Measurements from ENCODE around the gene CDA.
"Not testable (repeated sequence)": the region's sequence is repeated elsewhere in the genome, so short reads cannot be mapped to it uniquely, and the experiment has no call there.

CDA gene

DNA sequence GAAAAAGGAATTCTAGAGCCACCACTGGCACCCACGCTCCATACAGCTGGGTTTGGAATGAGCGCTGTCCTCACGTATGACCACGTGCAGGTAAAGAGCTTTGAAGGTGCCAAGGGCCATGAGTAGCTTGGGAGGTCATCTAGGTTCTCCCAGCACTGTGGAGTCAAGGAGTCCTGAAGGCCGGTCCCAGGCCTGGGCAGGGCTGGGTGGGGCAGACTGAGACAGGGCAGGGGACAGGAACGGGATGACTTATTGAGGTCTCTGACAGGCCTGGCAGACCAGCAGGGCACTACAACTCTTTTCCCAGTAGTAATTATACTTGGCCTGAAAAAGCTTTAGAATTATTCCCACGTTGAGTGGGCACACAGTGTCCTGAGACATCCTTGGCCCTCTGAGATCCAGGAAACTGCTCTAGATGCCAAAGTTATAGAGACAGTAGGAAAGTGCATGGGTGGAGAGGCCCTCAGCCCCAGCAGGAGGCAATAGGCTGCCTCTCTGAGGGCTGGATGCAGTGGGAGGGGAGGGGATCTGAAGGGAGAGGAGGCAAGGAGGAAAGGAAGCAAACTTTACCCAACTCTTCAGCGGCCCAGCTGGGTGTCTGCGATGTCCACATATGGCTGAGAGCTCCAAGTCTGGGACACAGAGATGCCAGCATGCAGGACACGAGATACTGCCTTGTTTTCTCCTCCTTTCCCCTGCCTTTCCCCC is 1.8 kb upstream of the CDA start:
- no peak for DNase-seq (ENCODE audit: low read depth)

DNA sequence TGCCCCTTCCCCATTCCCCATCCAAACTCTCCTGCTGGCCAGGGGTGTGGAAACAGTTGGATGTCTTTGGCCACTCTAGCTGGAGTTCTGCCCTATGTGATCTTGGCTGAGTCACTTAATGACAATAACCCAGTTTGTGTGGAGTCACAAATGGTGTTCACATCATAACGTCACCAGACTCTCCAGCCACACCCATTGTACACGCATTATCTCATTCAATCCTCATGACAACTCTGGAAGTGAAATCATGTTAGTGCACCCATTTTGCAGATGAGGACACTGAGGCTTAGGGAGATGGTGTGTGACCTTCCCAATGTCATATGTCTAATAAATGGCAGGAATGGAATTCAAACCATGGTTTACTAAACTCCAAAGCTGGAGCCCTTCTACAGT is 1.2 kb upstream of the CDA start:
- no peak for DNase-seq (ENCODE audit: low read depth)

DNA sequence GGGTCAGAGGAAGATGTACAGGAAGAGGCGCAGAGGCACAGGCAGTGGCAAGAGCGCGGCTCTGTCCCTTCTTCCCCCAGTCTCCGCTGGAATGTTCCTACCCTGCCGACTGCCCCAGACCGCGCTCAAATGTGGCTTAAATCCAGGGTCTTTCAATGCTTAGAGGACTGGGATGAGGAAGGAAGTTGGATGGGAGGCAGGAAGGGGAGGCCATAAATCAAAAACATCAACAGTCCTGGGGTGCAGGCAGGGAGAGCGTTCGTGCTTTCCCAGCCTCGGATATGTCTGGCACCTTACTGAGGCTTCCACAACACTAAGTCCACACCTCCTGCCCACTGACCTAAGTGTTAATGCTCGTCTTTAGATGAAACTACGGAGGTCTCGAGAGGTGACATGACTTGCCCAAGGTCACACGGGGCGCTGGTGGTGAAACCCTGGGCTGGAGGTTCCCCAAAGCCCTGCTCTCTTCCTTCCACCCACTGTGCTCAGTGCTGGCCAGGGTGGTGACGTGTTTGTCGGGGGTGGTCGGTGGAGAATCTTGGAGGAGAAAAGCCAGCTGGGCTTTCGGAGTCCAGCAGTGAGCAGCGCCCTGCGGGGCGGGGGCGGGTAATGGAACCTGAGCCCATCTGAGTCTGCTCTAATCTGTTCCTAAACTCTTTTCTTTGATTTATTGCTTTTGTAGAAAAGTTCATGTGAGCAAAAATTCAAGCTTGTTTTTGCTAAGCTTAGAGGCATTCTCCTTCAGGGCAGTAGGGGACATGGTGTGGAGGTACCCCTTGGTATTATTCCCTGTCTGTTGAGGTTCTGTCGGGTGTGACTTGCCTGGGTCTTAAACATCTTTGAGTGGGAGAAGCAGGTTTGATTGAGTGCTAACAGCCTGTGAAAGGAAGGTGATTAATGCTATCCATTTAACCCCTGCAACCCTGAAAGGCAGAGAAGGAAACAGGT is 708 bp downstream of the CDA start:
- DNase-seq (ENCODE audit: low read depth), result no peak

DNA sequence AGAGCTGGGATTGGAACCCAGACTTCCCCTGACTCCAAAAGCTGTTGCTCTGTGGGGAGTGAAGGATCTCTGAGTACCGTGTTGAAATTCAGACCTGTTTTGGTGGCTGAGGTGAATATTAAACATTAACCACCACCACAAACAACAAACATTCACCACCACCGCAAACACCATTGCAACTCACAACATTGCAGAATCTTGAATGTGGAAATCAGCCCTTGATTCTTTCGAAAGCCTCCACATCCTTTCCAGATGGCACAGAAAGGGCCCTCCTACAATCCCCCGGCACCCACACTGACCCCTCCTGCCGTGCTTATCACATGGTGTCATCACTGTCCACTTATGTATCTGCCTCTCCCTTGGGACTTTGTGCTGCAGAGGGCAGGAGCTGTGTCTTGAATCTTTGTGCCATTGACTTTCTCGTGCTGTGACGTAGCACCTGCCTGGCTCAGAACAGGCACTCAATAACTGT is 1.4 kb downstream of the CDA start:
- DNase-seq (ENCODE audit: low read depth), result no peak

DNA sequence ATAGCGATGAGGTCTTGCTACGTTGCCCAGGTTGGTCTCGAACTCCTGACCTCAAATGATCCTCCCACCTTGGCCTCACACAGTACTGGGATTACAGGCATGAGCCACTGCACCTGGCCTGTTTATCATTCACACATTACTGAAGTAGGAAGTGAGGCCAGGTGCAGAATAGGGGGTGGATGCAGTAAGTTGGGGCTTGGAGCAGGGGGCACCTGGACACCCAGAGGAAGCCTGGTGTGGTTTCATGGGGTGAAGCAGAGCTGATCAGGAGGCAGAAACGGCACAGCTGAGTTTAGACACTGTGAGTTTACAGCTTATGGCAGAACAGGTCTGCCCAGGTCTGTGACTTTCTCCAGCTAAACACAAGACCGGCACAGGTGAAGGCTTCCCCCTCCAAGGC is 4.9 kb downstream of the CDA start:
- no peak for DNase-seq (ENCODE audit: low read depth)

- no peak for DNase-seq (ENCODE audit: low read depth)
These were observed 5.8 kb downstream of the CDA start for GRCh38 chr1:20594746-20595145.

DNA sequence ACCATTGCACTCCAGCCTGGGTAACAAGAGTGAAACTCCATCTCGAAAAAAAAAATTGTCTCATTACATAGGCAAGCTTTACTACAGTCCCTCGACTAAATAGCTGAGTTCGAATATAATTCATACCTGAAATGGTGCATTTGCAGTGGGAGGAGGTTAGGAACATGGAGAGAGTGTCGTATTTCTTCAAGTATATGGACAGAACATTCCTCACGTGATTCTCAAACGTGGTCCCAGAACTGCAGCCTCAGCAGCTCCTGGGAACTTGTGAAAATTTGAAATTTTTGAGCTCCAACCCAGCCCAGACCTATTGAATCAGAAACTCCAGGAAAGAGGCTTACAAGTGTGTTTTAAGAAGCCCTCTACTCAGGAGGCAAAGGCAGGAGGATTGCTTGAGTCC is 7.2 kb downstream of the CDA start:
- DNase-seq (ENCODE audit: low read depth), result no peak

- no peak for DNase-seq (ENCODE audit: low read depth)
These were observed 8.8 kb downstream of the CDA start for GRCh38 chr1:20597650-20598049.

- DNase-seq (ENCODE audit: low read depth), result no peak
These were observed 11.3 kb downstream of the CDA start for GRCh38 chr1:20600156-20600555.

GRCh38 chr1:20601129-20601825 is 12.4 kb downstream of the CDA start:
- DNase-seq (ENCODE audit: low read depth), result peak; percentile 73

- peak; percentile 64 for DNase-seq (ENCODE audit: low read depth)
These were observed 14.1 kb downstream of the CDA start for GRCh38 chr1:20602851-20603450.

DNA sequence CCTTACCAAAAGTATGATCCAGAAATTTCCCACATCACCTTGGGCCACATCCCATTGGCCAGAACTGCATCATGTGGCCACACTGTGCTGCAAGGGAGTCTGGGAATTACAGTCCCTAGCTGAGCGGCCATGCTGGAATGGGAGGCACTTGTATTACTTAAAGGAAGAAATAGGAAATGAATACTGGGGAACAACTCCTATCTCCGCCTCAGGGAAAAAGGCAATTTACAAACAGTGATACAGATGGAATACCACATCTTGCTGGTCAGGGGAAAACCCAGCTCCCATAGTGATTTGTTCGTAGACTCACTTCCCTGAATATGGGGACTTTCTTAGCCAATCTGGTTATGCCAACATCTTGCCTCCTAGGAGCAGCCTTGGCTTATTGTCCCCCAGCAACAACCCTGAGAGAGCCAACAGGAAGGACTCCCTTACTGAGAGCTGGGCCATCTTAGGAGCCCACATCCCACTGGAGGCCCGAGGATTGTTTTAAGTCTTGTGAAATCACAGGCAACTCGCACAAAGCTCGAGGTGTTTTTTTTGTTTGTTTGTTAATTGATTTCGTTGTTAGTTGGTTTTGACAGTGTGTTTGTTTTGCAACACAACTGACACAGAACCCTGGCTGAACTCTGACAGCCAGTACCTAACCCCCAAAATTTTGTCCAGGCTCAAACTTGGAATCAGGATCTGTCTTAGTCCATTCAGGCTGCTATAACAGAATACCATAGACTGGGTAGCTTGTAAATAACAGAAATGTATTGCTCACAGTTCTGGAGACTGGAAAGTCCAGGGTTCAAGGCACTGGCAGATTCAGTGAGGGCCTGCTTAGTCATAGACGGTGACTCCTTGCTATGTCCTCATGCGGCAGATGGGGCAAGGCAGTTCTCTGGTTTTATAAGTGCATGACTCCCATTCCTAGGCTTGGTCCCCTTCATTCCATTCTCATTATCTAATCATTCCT is 14.9 kb downstream of the CDA start:
- DNase-seq (ENCODE audit: low read depth), result peak; percentile 97

- no peak for DNase-seq (ENCODE audit: low read depth)
These were observed 15.8 kb downstream of the CDA start for GRCh38 chr1:20604678-20605077.

DNA sequence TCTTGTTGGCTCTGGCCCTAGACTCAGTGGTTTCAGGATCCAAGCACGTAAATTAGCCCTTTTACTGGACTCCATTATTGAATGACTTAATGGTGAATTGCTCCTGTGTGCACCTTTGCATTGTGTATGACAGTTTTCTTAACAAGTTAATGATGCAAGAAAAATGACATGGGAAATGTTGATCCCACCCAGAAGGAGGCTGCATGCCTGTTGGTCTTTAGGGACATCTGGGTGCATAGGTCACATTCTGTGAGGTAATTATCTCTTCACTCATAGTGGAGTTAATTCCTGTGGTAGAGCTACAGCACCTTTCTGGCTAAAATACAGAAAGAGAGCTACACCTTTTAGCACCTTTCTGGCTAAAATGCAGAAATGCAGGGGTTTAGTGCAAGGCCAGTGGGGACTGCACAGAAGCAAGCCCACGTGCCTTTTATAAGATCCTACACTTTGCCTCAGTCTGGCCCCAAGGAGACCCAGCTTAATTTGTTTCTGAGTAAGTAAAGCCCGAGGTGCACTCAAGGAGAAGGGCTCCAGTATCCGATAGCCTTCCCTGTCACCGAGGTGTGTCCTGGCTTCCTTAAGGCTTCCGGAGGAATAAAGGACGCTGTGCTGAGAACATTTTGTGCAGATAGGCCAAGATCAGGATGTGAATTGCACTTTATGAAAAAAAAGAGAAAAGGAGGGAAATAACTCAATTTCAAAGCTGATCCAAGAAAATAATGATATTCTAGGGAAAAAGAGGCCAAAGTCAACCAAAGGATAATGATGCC is 18.1 kb downstream of the CDA start:
- not testable (repeated sequence) for DNase-seq (ENCODE audit: low read depth)

DNA sequence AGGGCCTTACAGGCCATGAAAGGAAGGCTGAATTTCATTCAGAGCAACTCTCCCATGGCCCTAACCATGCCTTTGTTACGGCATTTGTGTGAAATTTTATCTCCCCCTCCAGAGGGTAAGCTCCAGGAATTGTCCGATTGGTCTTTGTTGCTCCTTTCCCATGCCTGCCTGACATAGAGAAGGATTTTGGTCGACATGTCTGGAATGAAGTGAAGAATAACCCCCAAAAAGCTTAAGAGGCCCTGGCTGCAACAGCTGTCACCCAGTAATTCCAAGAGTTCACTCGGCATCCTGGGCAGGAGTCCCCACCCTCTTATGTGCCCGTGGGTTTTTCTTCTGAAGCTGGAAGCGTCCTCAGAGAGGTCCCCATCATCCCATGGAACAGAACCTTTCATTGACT is 20.6 kb downstream of the CDA start:
- no peak for DNase-seq (ENCODE audit: low read depth)

- no peak for DNase-seq (ENCODE audit: low read depth)
These were observed 22.1 kb downstream of the CDA start for GRCh38 chr1:20610970-20611369.

DNA sequence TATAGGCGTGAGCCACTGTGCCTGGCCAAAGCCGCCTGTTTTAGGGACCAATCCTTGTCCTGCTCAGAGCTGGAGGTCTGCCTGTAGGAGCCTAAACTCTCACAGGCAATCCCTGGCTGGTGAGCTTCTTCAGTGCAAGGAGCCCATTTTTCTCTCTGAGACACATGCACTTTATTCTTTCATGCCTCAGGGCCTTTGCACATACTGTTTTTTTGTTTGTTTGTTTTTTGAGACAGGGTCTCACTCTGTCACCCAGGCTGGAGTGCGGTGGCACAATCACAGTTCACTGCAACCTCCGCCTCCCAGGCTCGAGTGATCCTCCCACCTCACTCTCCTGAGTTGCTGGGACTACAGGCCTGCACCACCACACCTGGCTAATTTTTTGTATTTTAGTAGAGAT is 22.8 kb downstream of the CDA start:
- no peak for DNase-seq (ENCODE audit: low read depth)

DNA sequence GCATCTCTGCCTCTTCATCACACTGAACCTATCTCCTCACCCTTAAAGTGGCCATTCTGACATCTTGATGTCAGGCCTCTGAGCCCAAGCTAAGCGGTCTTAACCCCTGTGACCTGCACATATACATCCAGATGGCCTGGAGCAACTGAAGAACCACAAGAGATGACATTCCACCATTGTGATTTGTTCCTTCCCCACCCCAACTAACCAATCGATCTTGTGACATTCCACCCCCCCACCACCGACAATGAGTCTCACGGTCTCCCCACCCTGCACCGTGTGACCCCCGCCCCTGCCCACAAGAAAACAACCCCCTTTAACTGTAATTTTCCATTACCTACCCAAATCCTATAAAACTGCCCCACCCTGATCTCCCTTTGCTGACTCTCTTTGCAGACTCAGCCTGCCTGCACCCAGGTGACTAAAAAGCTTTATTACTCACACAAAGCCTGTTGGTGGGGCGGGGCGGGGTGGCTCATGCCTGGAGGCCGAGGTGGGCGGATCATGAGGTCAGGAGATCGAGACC is 23.4 kb downstream of the CDA start:
- no peak for DNase-seq (ENCODE audit: low read depth)

DNA sequence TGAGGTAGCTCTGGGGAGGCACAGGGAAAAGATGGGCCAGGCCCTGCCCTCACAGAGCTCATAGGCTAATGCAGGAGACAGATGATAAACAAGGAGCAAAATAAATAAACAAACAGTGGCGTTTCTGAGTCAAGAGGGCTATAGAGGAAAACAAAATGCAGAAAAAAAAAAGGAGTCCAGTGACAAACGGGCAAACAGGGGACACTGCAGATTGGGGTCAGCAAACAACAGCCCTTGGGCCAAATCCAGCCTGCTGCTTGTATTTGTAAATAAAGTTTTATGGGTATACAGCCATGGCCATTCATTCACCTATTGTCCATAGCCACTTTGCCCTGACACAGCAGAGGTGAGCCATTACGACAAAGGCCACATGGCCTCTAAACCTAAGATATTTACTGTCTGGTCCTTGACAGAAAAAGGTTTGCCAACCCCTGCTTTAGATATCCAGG is 25.3 kb downstream of the CDA start:
- DNase-seq (ENCODE audit: low read depth), result no peak

Measured in HS-27A (cell line).